PC-3 (cell line): Measurements from ENCODE around the gene SAG. TPM values are rescaled to one million over a fixed set of nuclear protein-coding genes. Genes with fewer than 3 reads are reported as not detected.

ENCODE experiments used
- ATAC-seq: fragments of 200-7000 bp; cut with Tn5 transposase; 2 replicates; pipeline ENCODE4 v1.9.1; 2020; ENCODE audit warnings: mild to moderate bottlenecking, moderate library complexity
- BruUV-seq: library from RNA; stranded (reverse); fragments of 400-500 nt; replicated peaks from 2 replicates; lab custom pipeline; 2021; lab: Mats Ljungman, UMichigan
- CTCF ChIA-PET: fragments of 300-600 bp; sonication (Branson Sonifier 250); formaldehyde crosslinking; loops from one replicate; lab custom pipeline; 2022; ENCODE audit warnings: antibody characterized with exemption; lab: Charles Lee
- POLR2A ChIA-PET: fragments of 300-600 bp; sonication (Branson Sonifier 250); formaldehyde crosslinking; loops from one replicate; lab custom pipeline; 2022; ENCODE audit warnings: antibody characterized with exemption; ENCODE audit not compliant: unreplicated experiment; lab: Charles Lee
- DNase-seq: peaks from one replicate; pipeline ENCODE4 v3.0.0-alpha.2; 2015
- H2AFZ ChIP-seq: fragments of 300-600 bp; sonication (generic); 2 replicates; pipeline ENCODE4 v1.6.0; 2016; ENCODE audit warnings: antibody characterized with exemption, low read length
- H3F3A ChIP-seq: fragments of 300-600 bp; sonication (generic); one replicate; pipeline ENCODE4 v1.6.0; 2017; ENCODE audit warnings: antibody characterized with exemption, low read length, control low read depth, mild to moderate bottlenecking; ENCODE audit not compliant: unreplicated experiment
- H3K27ac ChIP-seq: fragments of 300-600 bp; sonication (generic); 2 replicates; pipeline ENCODE4 v1.5.1; 2016; ENCODE audit warnings: mild to moderate bottlenecking, low read length
- H3K27me3 ChIP-seq: fragments of 300-600 bp; sonication (generic); 2 replicates; pipeline ENCODE4 v1.6.1; 2016; ENCODE audit warnings: low read length, mixed read lengths
- H3K36me3 ChIP-seq: fragments of 300-600 bp; sonication (generic); 2 replicates; pipeline ENCODE4 v1.6.1; 2016; ENCODE audit warnings: low read depth, mixed run types, low read length, mixed read lengths
- H3K4me1 ChIP-seq: fragments of 300-600 bp; sonication (generic); 2 replicates; pipeline ENCODE4 v1.5.1; 2016; ENCODE audit warnings: low read length; ENCODE audit not compliant: insufficient read depth
- H3K4me2 ChIP-seq: fragments of 300-600 bp; sonication (generic); 2 replicates; pipeline ENCODE4 v1.6.0; 2016; ENCODE audit warnings: low read length
- H3K4me3 ChIP-seq: fragments of 300-600 bp; sonication (generic); 2 replicates; pipeline ENCODE4 v1.5.1; 2016; ENCODE audit warnings: mild to moderate bottlenecking, low read length, mixed read lengths
- H3K79me2 ChIP-seq: fragments of 300-600 bp; sonication (generic); 2 replicates; pipeline ENCODE4 v1.6.1; 2017; ENCODE audit warnings: low read length, mixed read lengths
- H3K9ac ChIP-seq: fragments of 300-600 bp; sonication (generic); 2 replicates; pipeline ENCODE4 v1.6.0; 2016; ENCODE audit warnings: mild to moderate bottlenecking, low read length
- H3K9me2 ChIP-seq: fragments of 300-600 bp; sonication (generic); replicated peaks from 2 replicates; pipeline ENCODE4 v1.6.1; 2016; ENCODE audit warnings: mixed run types, low read length, mixed read lengths
- H3K9me3 ChIP-seq: fragments of 300-600 bp; sonication (generic); 2 replicates; pipeline ENCODE4 v1.6.1; 2016; ENCODE audit warnings: low read length, mixed read lengths
- H4K20me1 ChIP-seq: fragments of 300-600 bp; sonication (generic); 2 replicates; pipeline ENCODE4 v1.6.1; 2016; ENCODE audit warnings: low read length, mixed read lengths
- CTCF ChIP-seq: fragments of 300-600 bp; sonication (generic); conservative IDR thresholded peaks from 2 replicates; pipeline ENCODE4 v1.5.1; 2017; ENCODE audit warnings: antibody characterized with exemption, low read depth, mild to moderate bottlenecking, low read length
- EZH2 ChIP-seq: fragments of 300-600 bp; sonication (generic); IDR thresholded peaks from one replicate; pipeline ENCODE4 v1.6.1; 2017; ENCODE audit warnings: antibody characterized with exemption, mild to moderate bottlenecking, low read length; ENCODE audit not compliant: unreplicated experiment
- EZH2phosphoT487 ChIP-seq: fragments of 300-600 bp; sonication (generic); IDR thresholded peaks from 2 replicates; pipeline ENCODE4 v1.6.1; 2018; ENCODE audit warnings: mild to moderate bottlenecking, antibody characterized with exemption, low read length, borderline replicate concordance
- intact Hi-C: fragments of 100-400 bp; cut with micrococcal nuclease; formaldehyde crosslinking; loops from 2 replicates; pipeline ENCODE4 v1.9.0; 2023
- total RNA-seq: library from RNA; depleted of rRNA; stranded (reverse); fragments of >200 nt; gene quantifications from 2 replicates; pipeline ENCODE4 v1.2.3, GENCODE V29; 2014

Gene SAG
- total RNA-seq, 1 experiment from 2014 or later: not detected

- Histone ChIP-seq H2AFZ (no peak overlapping the region), H3F3A (no peaks in the 10 kb centered on the region), H3K9ac (no peak overlapping the region), H3K9me3 (no peaks in the 10 kb centered on the region), H3K4me3 (no peak overlapping the region), H3K27ac (no peak overlapping the region), H4K20me1 (no peaks in the 10 kb centered on the region), H3K9me2 (no peaks in the 10 kb centered on the region), H3K27me3 (no peaks in the 10 kb centered on the region), H3K79me2 (no peaks in the 10 kb centered on the region), H3K36me3 (no peaks in the 10 kb centered on the region), H3K4me1 (no peaks in the 10 kb centered on the region), H3K4me2 (no peak overlapping the region)
- intact Hi-C loops: no loop called here
- DNase-seq (no peak), ATAC-seq (no peak; the same call in 1 of the 2 replicates)
- TF ChIP-seq EZH2 (no peak), EZH2phosphoT487 (no peak), CTCF (no peak)
- no TSS peak for BruUV-seq
- CTCF ChIA-PET: no interaction called here
- POLR2A ChIA-PET: no interaction called here
Observed at GRCh38 chr2:233312874-233313273, 5.3 kb downstream of the SAG start.

- CTCF ChIA-PET: interaction anchor here (0.5 kb wide), 1 partner anchor 454 kb away, joined by 3 read pairs; no protein-coding TSS in a partner anchor
- no TSS peak for BruUV-seq
- intact Hi-C loops: no loop called here
Observed at GRCh38 chr2:233314180-233314925, 6.7 kb downstream of the SAG start.

More at GRCh38 chr2:233314180-233314925, 6.7 kb downstream of the SAG start:
- H3K27me3 ChIP-seq: 0 out of 2 replicates have a peak, but pooled peaks cover 2% of the 10 kb centered on the region
- no peaks in the 10 kb centered on the region for H3K79me2 ChIP-seq
- H4K20me1 ChIP-seq: no peaks in the 10 kb centered on the region
- no peaks in the 10 kb centered on the region for H3F3A ChIP-seq
- no peaks in the 10 kb centered on the region for H3K9me2 ChIP-seq
- ATAC-seq (no peak), DNase-seq (no peak)
- H3K9me3 ChIP-seq: no peaks in the 10 kb centered on the region
- H3K36me3 ChIP-seq: no peaks in the 10 kb centered on the region
- H3K4me1 ChIP-seq: no peaks in the 10 kb centered on the region
- no peak overlapping the region for H3K4me2 ChIP-seq
- H3K4me3 ChIP-seq: no peak overlapping the region
- no peak overlapping the region for H3K27ac ChIP-seq
- H3K9ac ChIP-seq: no peak overlapping the region
- POLR2A ChIA-PET: no interaction called here
- H2AFZ ChIP-seq: no peak overlapping the region
- no peak for TF ChIP-seq EZH2
- no peak for TF ChIP-seq CTCF
